IMR-90 (cell line): ENCODE measurements around the gene UNC13B.

Experiments used
- CHD1 ChIP-seq: IDR thresholded peaks from 2 replicates; pipeline ENCODE4 v1.6.1; 2012; ENCODE audit warnings: low read depth, low read length, improper control_type of control experiment
- CTCF ChIP-seq: conservative IDR thresholded peaks from 2 replicates; pipeline ENCODE4 v1.5.1; 2012; ENCODE audit warnings: mild to moderate bottlenecking, low read depth, low read length, improper control_type of control experiment

GRCh38 chr9:35423499-35423898, 261.7 kb downstream of the UNC13B start:
- no peak for TF ChIP-seq CHD1
- no peak for TF ChIP-seq CTCF
